HepG2 (cell line): ENCODE results near the gene DPM1. TPM values are rescaled to one million over a fixed set of nuclear protein-coding genes. Genes with fewer than 3 reads are reported as not detected.
A peak's percentile ranks its signal among the peaks of the same experiment; 100 is the strongest.

Experiments used
- ATAC-seq: fragments of 200-7000 bp; cut with Tn5 transposase; 3 replicates; pipeline ENCODE4 v1.9.1; 2020; ENCODE audit warnings: mild to moderate bottlenecking, moderate library complexity
- BruUV-seq: library from RNA; stranded (reverse); fragments of 400-500 nt; replicated peaks from 2 replicates; lab custom pipeline; 2021; lab: Mats Ljungman, UMichigan
- CTCF ChIA-PET: fragments of 300-600 bp; formaldehyde crosslinking; extraction: SDS; loops from one replicate; lab custom pipeline; 2021; ENCODE audit warnings: low total read pairs, inconsistent platforms, low intra/inter-chr PET ratio; lab: Yijun Ruan, JAX
- POLR2A ChIA-PET: fragments of 350-600 bp; sonication (Branson Sonifier 250); formaldehyde crosslinking; loops from one replicate; lab custom pipeline; 2020; ENCODE audit warnings: antibody characterized with exemption, inconsistent platforms; lab: Yijun Ruan, JAX
- DNase-seq: peaks from one replicate; pipeline ENCODE4 v3.0.0-alpha.2; 2015; ENCODE audit warnings: low spot score
- FAIRE-seq: peaks from 3 replicates; lab custom pipeline; 2011; peaks lifted over from hg19 to GRCh38; lab: Jason Lieb, UNC
- H2AFZ ChIP-seq: one replicate; pipeline ENCODE4 v1.6.1; 2011; ENCODE audit warnings: low read length, inconsistent platforms
- H3K27ac ChIP-seq: fragments of 300-600 bp; 3 replicates; pipeline ENCODE4 v1.8.0; 2011; ENCODE audit warnings: mixed run types, mild to moderate bottlenecking, mixed read lengths, low read length, inconsistent platforms; ENCODE audit not compliant: insufficient read depth; ENCODE audit errors: extremely low read length
- H3K27me3 ChIP-seq, 2 experiments: fragments of 200-600 bp in 1 of 2; 2 replicates in 1 of 2; 3 replicates in 1 of 2; pipeline versions ENCODE4 v1.6.0 to v1.8.0; 2011; ENCODE audit warnings: low read length in 2 of 2, mild to moderate bottlenecking in 2 of 2, moderate library complexity in 2 of 2, inconsistent platforms in 1 of 2; ENCODE audit not compliant: insufficient read depth in 2 of 2, control insufficient read depth in 1 of 2
- H3K36me3 ChIP-seq, 2 experiments: fragments of 200-600 bp in 1 of 2; replicated peaks in 1 of 2; 2 replicates in 1 of 2; 3 replicates in 1 of 2; pipeline versions ENCODE4 v1.5.1 to v1.8.0; 2011; ENCODE audit warnings: low read length in 2 of 2, inconsistent platforms in 1 of 2; ENCODE audit not compliant: insufficient read depth in 2 of 2, control insufficient read depth in 1 of 2
- H3K4me1 ChIP-seq: 2 replicates; pipeline ENCODE4 v1.5.1; 2012; ENCODE audit warnings: low read length, inconsistent platforms; ENCODE audit not compliant: insufficient read depth
- H3K4me2 ChIP-seq: 2 replicates; pipeline ENCODE4 v1.6.0; 2011; ENCODE audit warnings: low read depth, low read length, inconsistent platforms
- H3K4me3 ChIP-seq, 3 experiments: fragments of 200-600 bp in 1 of 3; sonication (generic), shearing (Covaris generic) in 1 of 3; replicated peaks in 1 of 3; 2 replicates each; pipeline ENCODE4 v1.5.1; 2011 to 2016; ENCODE audit warnings: low read length in 3 of 3, inconsistent platforms in 2 of 3, low read depth in 2 of 3, mild to moderate bottlenecking in 2 of 3, control low read depth in 1 of 3, mixed read lengths in 1 of 3; ENCODE audit not compliant: insufficient read depth in 1 of 3
- H3K79me2 ChIP-seq: one replicate; pipeline ENCODE4 v1.6.1; 2011; ENCODE audit warnings: low read length, inconsistent platforms; ENCODE audit not compliant: insufficient read depth
- H3K9ac ChIP-seq: 2 replicates; pipeline ENCODE4 v1.6.0; 2011; ENCODE audit warnings: mild to moderate bottlenecking, low read depth, low read length, inconsistent platforms; ENCODE audit not compliant: insufficient read depth
- H3K9me3 ChIP-seq: 2 replicates; pipeline ENCODE4 v1.5.1; 2012; ENCODE audit warnings: mild to moderate bottlenecking, low read length
- H4K20me1 ChIP-seq: 2 replicates; pipeline ENCODE4 v1.6.0; 2011; ENCODE audit warnings: inconsistent platforms, mild to moderate bottlenecking, low read length, moderate library complexity; ENCODE audit not compliant: insufficient read depth
- DNMT3B ChIP-seq: conservative IDR thresholded peaks from 2 replicates; pipeline ENCODE4 v1.6.1; 2016; ENCODE audit warnings: missing biosample characterization, control low read depth
- MEIS1 ChIP-seq: sonication (generic); formaldehyde crosslinking; IDR thresholded peaks from 2 replicates; pipeline ENCODE4 v1.9.0; 2021; ENCODE audit warnings: mild to moderate bottlenecking, missing genetic modification reagents, moderate library complexity, borderline replicate concordance
- MTERF4 ChIP-seq: sonication (generic); formaldehyde crosslinking; IDR thresholded peaks from 2 replicates; pipeline ENCODE4 v1.8.0; 2023; ENCODE audit warnings: mild to moderate bottlenecking, missing genetic modification reagents
- NFE2L1 ChIP-seq: sonication (generic); formaldehyde crosslinking; IDR thresholded peaks from 2 replicates; pipeline ENCODE4 v1.4.0; 2020; ENCODE audit warnings: missing genetic modification reagents, mild to moderate bottlenecking, borderline replicate concordance
- PBX2 ChIP-seq: IDR thresholded peaks from 2 replicates; pipeline ENCODE4 v1.6.1; 2016; ENCODE audit warnings: control low read depth
- RAD51 ChIP-seq: fragments of 450-650 bp; IDR thresholded peaks from 2 replicates; pipeline ENCODE4 v1.6.1; 2016; ENCODE audit warnings: borderline replicate concordance
- RFX3 ChIP-seq: IDR thresholded peaks from 2 replicates; pipeline ENCODE4 v1.6.1; 2016; ENCODE audit warnings: missing biosample characterization, missing genetic modification reagents
- ZBTB1 ChIP-seq: sonication (generic); formaldehyde crosslinking; IDR thresholded peaks from 2 replicates; pipeline ENCODE4 v1.4.0; 2020; ENCODE audit warnings: missing genetic modification reagents, borderline replicate concordance
- ZBTB2 ChIP-seq: sonication (generic); formaldehyde crosslinking; IDR thresholded peaks from 2 replicates; pipeline ENCODE4 v1.8.0; 2022; ENCODE audit warnings: low read depth, missing genetic modification reagents
- ZBTB7A ChIP-seq: sonication (generic); formaldehyde crosslinking; IDR thresholded peaks from 2 replicates; pipeline ENCODE4 v1.8.0; 2022; ENCODE audit warnings: mild to moderate bottlenecking, missing genetic modification reagents
- ZNF317 ChIP-seq: sonication (generic); formaldehyde crosslinking; IDR thresholded peaks from 2 replicates; pipeline ENCODE4 v1.5.0; 2020; ENCODE audit warnings: mild to moderate bottlenecking, missing genetic modification reagents
- WGBS: methylation state at CpG from one replicate; pipeline ENCODE4 v1.1.6; 2017; ENCODE audit warnings: low lambda C conversion rate; 5-methylcytosine and 5-hydroxymethylcytosine counted together
- in situ Hi-C: cut with HindIII; loops from 2 replicates; pipeline ENCODE4 v1.10.0; 2017; ENCODE audit warnings: low pct_unique_long_range_greater_than_20kb; ENCODE audit not compliant: extremely low pct_ligation_motif_present
- intact Hi-C: fragments of 100-400 bp; cut with micrococcal nuclease; formaldehyde crosslinking; loops from one replicate; pipeline ENCODE4 v1.10.0; 2022; ENCODE audit not compliant: unreplicated experiment
- polyA plus RNA-seq, 8 experiments: library from polyadenylated mRNA; depleted of rRNA in 3 of 8; stranded (reverse) in 7 of 8; unstranded in 1 of 8; fragments of >200 nt; fragmentation: Illumina TruSeq in 4 of 8; extraction: Trizol in 4 of 8; gene quantifications; 2 replicates each; pipeline versions ENCODE4 v1.2.1 to v1.2.3, GENCODE V29; 2011 to 2016; ENCODE audit warnings: low read depth in 4 of 8, missing spikeins in 1 of 8, mixed read lengths in 1 of 8; ENCODE audit not compliant: insufficient read depth in 1 of 8
- total RNA-seq, 5 experiments: library from RNA; depleted of rRNA; stranded (reverse); fragments of >200 nt; fragmentation: Illumina TruSeq; extraction: Trizol; gene quantifications; 2 replicates each; pipeline ENCODE4 v1.2.3, GENCODE V29; 2016; ENCODE audit warnings: low read depth in 1 of 5

Gene DPM1
- total and polyA plus RNA-seq, 2 of the 13 experiments (the other 11 are each of a cell fraction or from before 2014, with no cell fraction given): 83.2 to 161 TPM

GRCh38 chr20:50915424-50915823, 42.9 kb downstream of the DPM1 start (continued):
- TF ChIP-seq ZBTB2 (CRISPR knock-in tag): no peak
- TF ChIP-seq RFX3 (CRISPR knock-in tag): no peak

GRCh38 chr20:50913690-50914375, 44.5 kb downstream of the DPM1 start:
- TF ChIP-seq ZNF317 (CRISPR knock-in tag) (0 out of 2 replicates have a peak, but pooled peaks have one; percentile 12), ZBTB7A (CRISPR knock-in tag) (no peak), DNMT3B (CRISPR knock-in tag) (no peak), ZBTB1 (CRISPR knock-in tag) (no peak), MEIS1 (CRISPR knock-in tag) (no peak), RAD51 (no peak), NFE2L1 (CRISPR knock-in tag) (no peak), MTERF4 (CRISPR knock-in tag) (0 out of 2 replicates have a peak, but pooled peaks have one; percentile 17), PBX2 (CRISPR knock-in tag) (peak; percentile 30; the same call in 1 of the 2 replicates)
- Histone ChIP-seq H3K36me3 (peaks cover 5 to 52% of the 10 kb centered on the region in 2 experiments), H3K27me3 (no peaks in the 10 kb centered on the region), H3K27ac (no peak overlapping the region), H3K79me2 (peaks cover 98% of the 10 kb centered on the region), H3K4me2 (no peak overlapping the region), H3K4me3 (no peak overlapping the region), H3K9me3 (no peaks in the 10 kb centered on the region), H3K4me1 (peaks cover 13% of the 10 kb centered on the region), H2AFZ (no peak overlapping the region), H3K9ac (no peak overlapping the region), H4K20me1 (peaks cover 77% of the 10 kb centered on the region)
- intact Hi-C loops (no loop called here), in situ Hi-C loops (no loop called here)
- CTCF ChIA-PET: no interaction called here
- FAIRE-seq: no peak
- POLR2A ChIA-PET: no interaction called here
- ATAC-seq: no peak
- WGBS: 96% methylated on average over 2 of the region's 2 CpGs
- DNase-seq: no peak
- no TSS peak for BruUV-seq
